Fibroblast of gingiva (primary cell): Measurements from ENCODE around the gene CCDC107.

ENCODE experiments used
- DNase-seq: peaks from one replicate; pipeline ENCODE4 v3.0.0-alpha.2; 2011; ENCODE audit warnings: low read depth

The CCDC107 gene

DNA sequence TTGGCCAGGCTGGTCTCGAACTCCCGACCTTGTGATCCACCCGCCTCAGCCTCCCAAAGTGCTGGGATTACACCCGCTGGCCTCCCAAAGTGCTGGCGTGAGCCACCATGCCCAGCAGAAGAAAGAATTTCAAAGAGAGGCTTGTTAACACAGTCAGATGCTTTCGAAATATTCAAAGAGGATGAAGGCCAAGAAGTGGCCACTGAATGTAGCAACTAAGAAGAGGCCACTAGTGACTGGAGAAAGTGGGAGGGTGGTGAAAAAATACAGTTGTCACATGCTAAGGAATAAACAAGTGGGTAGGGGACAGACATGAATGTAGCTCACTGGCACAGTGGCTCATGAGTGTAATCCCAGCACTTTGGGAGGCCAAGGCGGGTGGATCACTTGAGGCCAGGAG, 44.6 kb downstream of the CCDC107 start:
- DNase-seq: peak; percentile 62

DNA sequence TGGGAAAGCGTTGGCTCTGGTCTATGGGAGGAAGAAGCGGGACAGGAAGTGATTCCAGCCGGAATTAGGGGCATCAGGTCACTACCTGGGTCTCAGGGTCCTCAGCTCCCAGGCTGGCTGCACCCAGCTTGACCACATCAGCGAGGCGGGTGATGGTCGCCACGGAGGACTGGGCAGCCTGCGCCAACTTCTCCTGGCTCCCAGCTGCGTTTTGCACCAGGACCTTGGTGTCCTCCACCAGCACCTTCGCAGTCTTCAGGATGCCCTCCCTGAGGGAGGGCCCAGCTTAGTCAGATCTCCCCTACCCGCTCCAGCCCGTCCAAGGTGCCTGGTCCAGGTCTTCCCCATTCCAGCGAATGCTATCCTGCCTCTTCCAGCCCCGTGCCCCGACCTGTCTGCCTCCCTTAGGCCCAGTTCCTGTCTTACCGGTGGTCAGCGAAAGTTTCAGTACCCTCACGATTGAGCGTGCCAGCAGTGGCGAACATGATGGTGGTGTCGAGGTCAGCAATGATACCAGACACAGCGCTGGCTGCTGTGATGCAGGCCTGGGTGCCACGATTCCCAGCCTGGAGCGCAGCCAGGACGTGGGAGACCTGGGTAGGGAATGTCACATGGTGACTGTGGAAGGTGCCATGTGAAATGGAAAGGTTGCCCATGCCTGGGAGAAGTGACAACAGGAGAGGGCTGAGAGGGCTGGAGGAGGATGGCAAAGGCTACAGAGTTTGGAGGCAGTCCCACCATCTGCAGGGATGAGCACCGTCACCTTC, 46.0 kb downstream of the CCDC107 start:
- no peak for DNase-seq

DNA sequence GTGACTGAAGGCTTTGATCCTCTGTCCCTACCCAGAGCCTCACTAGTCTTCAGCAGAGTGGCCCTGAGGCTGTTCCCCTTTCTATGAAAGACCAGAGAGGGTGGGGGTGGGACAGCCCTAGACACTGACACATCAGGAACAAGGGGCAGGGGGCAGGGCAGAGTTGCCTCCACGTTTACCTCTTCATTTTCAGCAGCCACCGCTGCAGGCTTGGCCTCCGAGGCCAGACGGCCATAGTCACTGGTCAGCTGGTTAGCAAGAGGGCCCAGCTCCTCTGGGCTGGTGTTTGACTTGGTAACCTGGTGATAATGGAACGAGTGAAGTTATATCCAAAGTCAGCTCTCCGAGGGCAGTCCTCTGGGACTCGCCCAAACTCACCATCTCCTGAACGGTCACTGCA, 47.3 kb downstream of the CCDC107 start:
- DNase-seq: no peak

DNA sequence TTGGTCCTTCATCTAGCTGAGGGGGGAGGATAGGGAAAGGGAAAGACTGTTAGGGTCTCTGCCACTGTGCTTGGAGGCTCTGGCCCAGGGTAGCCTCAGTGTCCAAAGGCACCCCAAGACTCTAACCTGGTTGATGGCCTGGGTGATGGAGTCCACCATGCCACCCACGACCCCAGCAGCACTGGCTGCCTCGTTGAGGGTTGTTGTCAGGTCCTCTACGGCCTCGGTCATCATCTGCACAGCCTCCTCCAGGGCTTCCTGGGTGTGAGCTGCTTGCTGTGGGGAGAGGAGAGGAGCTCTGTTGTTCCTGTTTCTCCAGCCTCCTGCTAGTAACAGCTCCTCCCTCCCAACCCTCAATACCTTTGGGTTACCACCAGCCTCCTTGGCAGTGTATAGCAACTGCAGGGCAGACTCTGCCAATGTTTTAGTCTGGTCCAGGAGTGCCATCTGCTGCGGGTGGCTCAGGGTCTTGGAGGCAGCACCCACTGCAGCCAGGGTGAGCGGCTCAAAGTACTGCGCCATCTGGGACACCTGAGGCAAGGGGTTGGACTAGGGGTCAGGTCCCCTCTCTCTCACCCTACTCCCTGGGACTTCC, 47.8 kb downstream of the CCDC107 start:
- DNase-seq: no peak

DNA sequence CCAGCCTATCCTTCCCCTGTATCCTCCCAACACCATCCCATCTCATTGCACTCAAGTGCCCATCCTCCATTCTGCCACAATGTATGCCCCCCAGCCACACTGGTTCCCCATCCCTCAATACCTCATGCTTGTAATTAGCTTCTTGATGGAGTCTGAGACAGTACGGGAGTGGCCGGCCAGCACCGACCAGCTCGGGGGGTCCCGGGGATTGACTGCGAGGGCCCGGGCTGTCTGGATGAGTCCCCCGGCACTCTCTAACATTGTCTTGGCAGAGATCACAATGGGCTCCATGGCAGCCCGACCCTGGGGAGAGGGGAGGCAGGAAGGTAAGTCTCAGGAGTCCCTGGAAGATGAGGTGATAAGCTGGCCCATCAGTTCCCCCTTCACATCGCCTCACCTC, 48.9 kb downstream of the CCDC107 start:
- DNase-seq: no peak

DNA sequence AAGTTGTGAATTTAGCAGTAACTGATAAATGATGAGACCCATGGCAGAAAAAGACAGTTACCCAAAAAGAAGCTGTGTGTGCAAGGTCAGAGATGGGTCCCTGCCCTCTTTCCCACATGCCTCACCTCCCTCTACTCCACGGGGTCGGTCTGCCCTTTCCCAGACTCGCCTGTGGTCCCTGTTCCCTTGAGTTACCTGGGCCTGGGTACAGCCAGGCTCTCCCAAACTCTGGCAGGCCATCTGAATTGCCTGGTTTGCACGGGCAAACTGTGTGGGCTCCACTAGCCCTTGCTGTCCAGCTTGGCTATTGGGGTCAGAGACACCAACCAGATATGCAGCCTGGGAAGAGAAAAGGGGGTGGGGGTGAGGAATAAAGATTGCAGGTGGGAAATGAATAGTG, 50.1 kb downstream of the CCDC107 start:
- no peak for DNase-seq

DNA sequence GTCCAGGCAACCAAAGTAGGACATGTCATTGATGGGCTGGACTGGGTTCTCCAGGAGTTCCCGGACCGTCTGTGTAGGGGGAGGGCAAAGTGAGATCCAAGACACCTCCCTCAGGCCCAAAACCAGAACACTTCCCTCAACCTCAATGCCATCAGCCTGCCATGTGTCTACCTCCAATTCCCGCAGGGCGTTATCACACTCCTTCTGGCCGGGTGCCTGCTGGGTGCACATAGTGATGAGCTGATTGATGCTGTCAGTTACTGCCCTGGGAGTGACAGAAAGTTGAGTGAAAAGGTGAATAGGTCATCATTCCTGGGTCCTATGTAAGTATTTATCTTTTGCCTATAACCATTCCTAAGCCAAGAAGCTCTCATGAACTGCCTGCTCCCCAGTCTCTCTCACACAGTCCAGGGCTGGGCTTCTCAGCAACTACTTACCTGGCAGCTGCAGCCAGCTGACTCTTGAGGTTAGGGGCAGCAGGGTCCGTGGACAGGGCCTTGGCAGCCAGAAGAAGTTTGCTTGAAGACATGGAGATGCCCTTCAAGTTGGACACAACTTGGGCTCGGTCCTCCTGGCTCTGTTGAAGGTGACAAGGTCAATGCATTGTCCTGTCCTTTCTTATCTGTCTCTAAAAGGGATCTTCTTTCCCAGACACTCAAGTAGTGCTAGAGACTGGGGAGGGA, 52.9 kb downstream of the CCDC107 start:
- no peak for DNase-seq
